HL-60 (cell line): Measurements from ENCODE around the gene C17orf100.

Experiments used
- DNase-seq, 2 experiments: peaks; one replicate each; pipeline ENCODE4 v3.0.0-alpha.2; 2010 to 2020; ENCODE audit warnings: low read depth in 1 of 2, low spot score in 1 of 2
- H3K27ac ChIP-seq: fragments of 250-450 bp; sonication (Bioruptor Pico); replicated peaks from 2 replicates; pipeline ENCODE4 v1.5.1; 2020; ENCODE audit warnings: mild to moderate bottlenecking, moderate library complexity
- H3K27me3 ChIP-seq: fragments of 250-450 bp; sonication (Bioruptor Pico); 2 replicates; pipeline ENCODE4 v1.5.1; 2021; ENCODE audit warnings: mild to moderate bottlenecking, moderate library complexity; ENCODE audit not compliant: insufficient read depth, poor library complexity, severe bottlenecking
- H3K4me3 ChIP-seq: replicated peaks from 2 replicates; pipeline ENCODE4 v1.5.1; 2011; ENCODE audit warnings: mild to moderate bottlenecking, control low read depth, low read length; ENCODE audit not compliant: insufficient read depth
- CTCF ChIP-seq: IDR thresholded peaks from one replicate; pipeline ENCODE4 v1.5.1; 2011; ENCODE audit warnings: low read length, control low read depth, inconsistent platforms; ENCODE audit not compliant: insufficient read depth
- GABPA ChIP-seq: IDR thresholded peaks from 2 replicates; pipeline ENCODE4 v1.6.1; 2012; ENCODE audit warnings: low read depth
- POLR2AphosphoS5 ChIP-seq: IDR thresholded peaks from 2 replicates; pipeline ENCODE4 v1.6.1; 2012; ENCODE audit warnings: low read depth
- REST ChIP-seq: IDR thresholded peaks from 2 replicates; pipeline ENCODE4 v1.6.1; 2012; ENCODE audit warnings: low read depth; ENCODE audit not compliant: insufficient replicate concordance
- SPI1 ChIP-seq: IDR thresholded peaks from 2 replicates; pipeline ENCODE4 v1.6.1; 2012; ENCODE audit warnings: low read depth, mild to moderate bottlenecking, borderline replicate concordance

C17orf100 gene

GRCh38 chr17:6668219-6668618 is 16.7 kb downstream of the C17orf100 start:
- DNase-seq, result no peak
- no peak overlapping the region for H3K27ac ChIP-seq
- H3K27me3 ChIP-seq, result peaks cover 2% of the 10 kb centered on the region
- no peak for TF ChIP-seq CTCF
- no peak for TF ChIP-seq REST
- TF ChIP-seq GABPA, result no peak
- TF ChIP-seq SPI1, result no peak
- no peak for TF ChIP-seq POLR2AphosphoS5
- no peak overlapping the region for H3K4me3 ChIP-seq

- Histone ChIP-seq H3K4me3 (no peak overlapping the region), H3K27me3 (peaks cover 2% of the 10 kb centered on the region), H3K27ac (no peak overlapping the region)
- TF ChIP-seq GABPA (no peak), SPI1 (no peak), CTCF (no peak), POLR2AphosphoS5 (no peak), REST (no peak)
- no peak for DNase-seq
Observed at GRCh38 chr17:6668727-6669425, 17.3 kb downstream of the C17orf100 start.

- H3K27me3 ChIP-seq, result peaks cover 2% of the 10 kb centered on the region
- TF ChIP-seq CTCF (no peak), REST (no peak), SPI1 (no peak), POLR2AphosphoS5 (no peak), GABPA (no peak)
- DNase-seq, result no peak
- no peak overlapping the region for H3K4me3 ChIP-seq
- no peak overlapping the region for H3K27ac ChIP-seq
Observed at GRCh38 chr17:6669479-6670212, 18.1 kb downstream of the C17orf100 start.
